IPS DF 6.9 (cell line): ENCODE results near the gene OTOP3.

ENCODE experiments used
- DNase-seq: peaks from one replicate; pipeline ENCODE4 v3.0.0-alpha.2; 2013; ENCODE audit warnings: low read depth, low spot score
- H3K27ac ChIP-seq: one replicate; pipeline ENCODE4 v1.5.1; 2013; ENCODE audit warnings: low read length, control low read depth
- H3K27me3 ChIP-seq: 2 replicates; pipeline ENCODE4 v1.6.1; 2013; ENCODE audit warnings: mild to moderate bottlenecking, low read length; ENCODE audit not compliant: control insufficient read depth, insufficient read depth
- H3K36me3 ChIP-seq: 2 replicates; pipeline ENCODE4 v1.6.1; 2013; ENCODE audit warnings: low read length; ENCODE audit not compliant: control insufficient read depth, insufficient read depth
- H3K4me1 ChIP-seq: 2 replicates; pipeline ENCODE4 v1.6.1; 2013; ENCODE audit warnings: low read length; ENCODE audit not compliant: control insufficient read depth, insufficient read depth
- H3K4me3 ChIP-seq: 2 replicates; pipeline ENCODE4 v1.5.1; 2013; ENCODE audit warnings: mild to moderate bottlenecking, low read length
- H3K9me3 ChIP-seq: 2 replicates; pipeline ENCODE4 v1.6.1; 2013; ENCODE audit warnings: low read length, inconsistent platforms; ENCODE audit not compliant: control insufficient read depth, insufficient read depth
- WGBS: extraction: QIAGEN DNeasy Blood & Tissue Kit; methylation state at CpG from one replicate; pipeline ENCODE4 v1.1.7; 2013; ENCODE audit warnings: mixed read lengths, missing lambda C conversion rate; ENCODE audit not compliant: insufficient read length, insufficient coverage; 5-methylcytosine and 5-hydroxymethylcytosine counted together

Gene OTOP3

DNA sequence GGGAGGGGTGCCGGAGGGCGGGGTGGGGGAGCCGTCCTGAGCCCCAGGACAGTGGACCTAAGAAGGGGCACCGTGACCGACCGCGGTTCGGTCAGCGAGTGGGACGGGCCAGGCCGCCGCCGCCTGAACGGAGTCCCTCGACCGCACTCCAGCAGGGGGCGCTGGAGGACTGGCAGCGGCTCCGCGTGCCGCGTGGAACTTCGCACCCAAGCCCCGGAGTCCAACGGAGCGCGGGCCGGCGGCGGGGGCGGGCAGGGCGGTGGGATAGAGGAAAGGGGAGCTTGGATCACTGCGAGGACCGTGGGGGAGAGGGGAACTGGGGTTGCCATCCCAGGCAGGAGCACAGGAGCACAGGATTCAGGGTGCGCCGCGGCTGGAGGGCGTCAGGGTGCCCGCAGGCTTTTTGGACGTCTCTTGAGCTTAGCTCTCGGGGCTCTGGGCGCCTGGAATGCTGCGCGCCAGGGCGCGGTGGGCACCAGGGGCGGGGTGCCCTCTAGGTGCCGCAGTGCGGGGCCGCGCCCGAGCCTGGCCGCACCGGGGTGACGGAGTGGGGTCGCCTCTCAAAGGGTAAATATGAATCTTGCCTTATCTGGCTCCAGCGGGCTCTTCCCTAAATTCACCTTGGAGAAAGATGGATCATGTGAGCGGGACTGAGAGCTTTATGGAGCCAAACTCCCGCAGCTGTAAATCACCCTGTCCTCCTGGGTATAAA lies 12.0 kb upstream of the OTOP3 start:
- Histone ChIP-seq H3K27me3 (peaks cover 40% of the 10 kb centered on the region), H3K27ac (no peak overlapping the region), H3K4me1 (peaks cover 10% of the 10 kb centered on the region), H3K4me3 (peak overlapping the region; percentile 30; the same call in 1 of the 2 replicates), H3K9me3 (no peaks in the 10 kb centered on the region), H3K36me3 (no peaks in the 10 kb centered on the region; the same call in 1 of the 2 replicates)
- DNase-seq: no peak
- WGBS: no CpG with 5 or more reads among the region's 59 CpGs

DNA sequence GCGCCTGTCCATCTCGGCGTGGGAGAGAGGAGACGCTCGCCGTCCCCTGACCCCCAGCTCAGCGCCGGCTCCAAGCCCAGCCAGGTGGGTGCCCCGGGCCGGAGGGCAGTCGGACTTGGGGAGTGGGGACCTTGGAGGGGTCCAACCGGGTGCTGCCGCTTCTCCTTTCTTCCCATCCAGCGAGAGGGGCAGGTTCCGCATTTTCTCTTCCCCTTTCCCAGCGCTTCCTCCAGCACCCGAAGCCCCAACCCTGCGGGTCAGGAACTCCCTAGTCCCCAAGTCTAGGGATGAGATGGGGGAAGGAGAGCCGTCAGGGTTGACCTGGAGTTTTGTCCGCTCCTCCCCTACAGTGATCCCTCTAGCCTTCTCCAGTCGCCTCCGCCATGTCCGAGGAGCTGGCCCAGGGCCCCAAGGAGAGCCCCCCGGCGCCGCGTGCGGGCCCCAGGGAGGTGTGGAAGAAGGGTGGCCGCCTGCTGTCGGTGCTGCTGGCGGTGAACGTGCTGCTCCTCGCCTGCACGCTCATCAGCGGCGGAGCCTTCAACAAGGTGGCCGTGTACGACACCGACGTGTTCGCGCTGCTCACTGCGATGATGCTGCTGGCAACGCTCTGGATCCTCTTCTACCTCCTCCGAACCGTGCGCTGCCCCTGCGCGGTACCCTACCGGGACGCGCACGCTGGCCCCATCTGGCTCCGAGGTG lies 11.3 kb upstream of the OTOP3 start, which contains the start of gene OTOP2:
TSS of gene OTOP2 (plus strand) at position 24 of the 699 bp plus-strand sequence. CDS start at position 384, 360 bp downstream.
- peaks cover 40% of the 10 kb centered on the region for H3K27me3 ChIP-seq
- no peaks in the 10 kb centered on the region for H3K9me3 ChIP-seq
- peaks cover 10% of the 10 kb centered on the region for H3K4me1 ChIP-seq
- no CpG with 5 or more reads among the region's 54 CpGs for WGBS
- H3K4me3 ChIP-seq: peak within 1 kb of the TSS; percentile 30; the same call in 1 of the 2 replicates
- DNase-seq: no peak
- no peak within 1 kb of the TSS for H3K27ac ChIP-seq
- H3K36me3 ChIP-seq: no peaks in the 10 kb centered on the region; the same call in 1 of the 2 replicates

GRCh38 chr17:74925242-74925641 lies 10.5 kb upstream of the OTOP3 start:
- Histone ChIP-seq H3K27ac (no peak overlapping the region), H3K36me3 (no peaks in the 10 kb centered on the region; the same call in 1 of the 2 replicates), H3K4me3 (no peak overlapping the region), H3K27me3 (peaks cover 40% of the 10 kb centered on the region), H3K4me1 (peaks cover 10% of the 10 kb centered on the region), H3K9me3 (no peaks in the 10 kb centered on the region)
- no peak for DNase-seq
- WGBS: no CpG with 5 or more reads among the region's 3 CpGs

GRCh38 chr17:74928786-74929185 lies 6.9 kb upstream of the OTOP3 start:
- Histone ChIP-seq H3K27ac (no peak overlapping the region), H3K27me3 (peaks cover 29% of the 10 kb centered on the region), H3K4me3 (no peak overlapping the region), H3K36me3 (no peaks in the 10 kb centered on the region; the same call in 1 of the 2 replicates), H3K9me3 (no peaks in the 10 kb centered on the region), H3K4me1 (peaks cover 2% of the 10 kb centered on the region; the same call in 1 of the 2 replicates)
- no CpG with 5 or more reads among the region's 6 CpGs for WGBS
- DNase-seq: no peak

- H3K27me3 ChIP-seq: peaks cover 21% of the 10 kb centered on the region
- H3K27ac ChIP-seq: no peak overlapping the region
- no peaks in the 10 kb centered on the region for H3K9me3 ChIP-seq
- H3K4me3 ChIP-seq: no peak overlapping the region
- no CpG with 5 or more reads among the region's 24 CpGs for WGBS
- H3K36me3 ChIP-seq: no peaks in the 10 kb centered on the region
- no peak for DNase-seq
- H3K4me1 ChIP-seq: no peaks in the 10 kb centered on the region
These were observed 5.1 kb upstream of the OTOP3 start for GRCh38 chr17:74930535-74931036.

- H3K4me3 ChIP-seq: no peak overlapping the region
- no peaks in the 10 kb centered on the region for H3K36me3 ChIP-seq
- H3K27me3 ChIP-seq: peaks cover 28% of the 10 kb centered on the region
- H3K27ac ChIP-seq: no peak overlapping the region
- H3K4me1 ChIP-seq: no peaks in the 10 kb centered on the region
- WGBS: no CpG with 5 or more reads among the region's 3 CpGs
- DNase-seq: no peak
- H3K9me3 ChIP-seq: no peaks in the 10 kb centered on the region
These were observed 650 bp upstream of the OTOP3 start for GRCh38 chr17:74935048-74935447.

DNA sequence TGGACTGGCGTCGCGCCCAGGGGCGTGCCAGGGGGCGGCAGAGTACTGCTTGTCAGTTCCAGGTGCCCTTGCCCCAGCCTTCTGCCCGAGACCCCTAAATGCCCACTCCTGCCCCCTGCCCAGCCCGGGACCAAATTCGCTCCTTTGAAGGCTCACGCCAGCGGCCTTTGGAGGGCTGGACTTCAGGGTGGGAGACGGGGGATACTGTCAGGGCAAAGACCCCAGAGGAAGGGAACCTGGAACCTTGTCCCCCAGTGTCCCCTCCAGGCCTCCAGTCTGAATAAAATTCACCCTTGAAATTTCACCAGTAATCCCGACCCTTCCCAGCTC lies 737 bp downstream of the OTOP3 start:
- Histone ChIP-seq H3K27me3 (peaks cover 28% of the 10 kb centered on the region), H3K4me3 (no peak overlapping the region), H3K9me3 (no peaks in the 10 kb centered on the region), H3K36me3 (no peaks in the 10 kb centered on the region), H3K27ac (no peak overlapping the region), H3K4me1 (no peaks in the 10 kb centered on the region)
- WGBS: no CpG with 5 or more reads among the region's 12 CpGs
- DNase-seq: no peak

DNA sequence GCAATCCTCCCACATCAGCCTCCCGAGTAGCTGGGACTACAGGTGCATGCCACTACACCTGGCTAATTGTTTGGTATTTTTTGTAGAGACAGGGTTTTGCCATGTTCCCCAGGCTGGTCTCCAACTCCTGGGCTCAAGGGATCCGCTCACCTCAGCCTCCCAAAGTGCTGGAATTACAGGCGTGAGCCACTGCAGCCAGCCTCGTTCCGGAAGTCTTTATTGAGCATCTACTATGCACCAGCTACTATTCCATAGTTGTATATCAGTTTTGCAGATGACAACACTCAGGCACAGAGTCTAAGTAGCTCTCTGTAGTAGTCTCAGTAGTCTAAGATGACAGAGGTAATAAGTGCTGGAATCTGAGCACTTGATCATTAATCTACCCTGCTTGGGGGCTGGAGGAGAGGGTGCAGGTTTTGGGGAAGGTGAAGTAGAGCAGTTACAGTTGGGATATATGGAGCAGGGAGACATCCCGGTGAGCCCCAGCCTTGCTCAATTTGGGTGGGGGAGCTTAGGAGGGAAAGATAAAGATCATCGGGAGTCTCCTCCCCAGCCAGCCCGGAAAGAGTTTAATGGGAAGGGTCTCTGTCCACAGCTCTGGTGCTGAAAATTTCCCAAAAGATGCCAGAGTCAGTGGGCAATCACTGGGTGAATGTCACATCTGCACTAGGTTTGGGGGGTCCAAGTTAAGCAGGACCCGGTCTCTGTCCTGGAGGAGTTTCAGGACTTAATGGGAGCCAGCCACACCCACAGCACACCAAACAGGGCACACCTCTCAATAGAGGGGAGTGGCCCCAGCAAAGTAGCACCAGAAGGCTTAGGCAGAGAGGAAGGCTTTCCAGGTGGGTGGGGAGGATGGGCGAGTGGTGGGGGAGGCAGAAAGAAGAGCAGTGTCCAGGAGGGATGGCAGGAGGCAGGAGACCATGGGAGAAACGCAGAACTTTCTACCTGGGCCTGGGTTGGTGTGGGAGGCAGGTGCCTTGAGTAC lies 1.7 kb downstream of the OTOP3 start:
- no peaks in the 10 kb centered on the region for H3K4me1 ChIP-seq
- WGBS: no CpG with 5 or more reads among the region's 11 CpGs
- no peak for DNase-seq
- H3K9me3 ChIP-seq: no peaks in the 10 kb centered on the region
- H3K36me3 ChIP-seq: no peaks in the 10 kb centered on the region
- no peak overlapping the region for H3K27ac ChIP-seq
- H3K4me3 ChIP-seq: no peak overlapping the region
- H3K27me3 ChIP-seq: peaks cover 28% of the 10 kb centered on the region

- Histone ChIP-seq H3K27ac (no peak overlapping the region), H3K27me3 (peaks cover 28% of the 10 kb centered on the region), H3K4me1 (no peaks in the 10 kb centered on the region), H3K36me3 (no peaks in the 10 kb centered on the region), H3K9me3 (no peaks in the 10 kb centered on the region), H3K4me3 (no peak overlapping the region)
- no peak for DNase-seq
- no CpG with 5 or more reads among the region's 8 CpGs for WGBS
These were observed 2.7 kb downstream of the OTOP3 start for GRCh38 chr17:74938194-74938950.
